Colonic mucosa (tissue), 4 donors: ENCODE measurements around the gene RAPGEF1. TPM values are rescaled to one million over a fixed set of nuclear protein-coding genes. Genes with fewer than 3 reads are reported as not detected.

ENCODE experiments used
- DNase-seq: peaks from one replicate; pipeline ENCODE4 v3.0.0-alpha.2; 2020
- H3K27ac ChIP-seq: fragments of 200-600 bp; one replicate; pipeline ENCODE4 v1.8.0; 2021
- H3K27me3 ChIP-seq: fragments of 200-600 bp; one replicate; pipeline ENCODE4 v1.8.0; 2021
- H3K36me3 ChIP-seq: fragments of 200-600 bp; one replicate; pipeline ENCODE4 v1.8.0; 2021
- H3K4me1 ChIP-seq: fragments of 200-600 bp; one replicate; pipeline ENCODE4 v1.8.0; 2021; ENCODE audit warnings: mild to moderate bottlenecking
- H3K4me3 ChIP-seq: fragments of 200-600 bp; one replicate; pipeline ENCODE4 v1.8.0; 2021
- H3K9ac ChIP-seq, 2 donors: one replicate each; pipeline ENCODE4 v1.7.0; 2013; ENCODE audit warnings: control low read depth in 2 of 2, low read depth in 2 of 2, low read length in 2 of 2
- H3K9me3 ChIP-seq: fragments of 200-600 bp; one replicate; pipeline ENCODE4 v1.8.0; 2021
- CTCF ChIP-seq: fragments of 200-600 bp; IDR thresholded peaks from one replicate; pipeline ENCODE4 v1.8.0; 2022; ENCODE audit warnings: antibody characterized with exemption, mild to moderate bottlenecking
- intact Hi-C: fragments of 100-400 bp; cut with DNase I; formaldehyde crosslinking; loops from one replicate; pipeline ENCODE4 v1.14.1; 2022
- total RNA-seq, 2 donors: library from RNA; stranded (reverse); fragmentation: NEBNext Ultra II Directional in 1 of 2; extraction: Animal tissue kit (Norgen Biotek cat#: 25700) in 1 of 2; gene quantifications; one replicate each; pipeline ENCODE4 v1.2.1, GENCODE V29; 2021
- donor health status: healthy.
- donor health status: DM: no; HTN: no; CAD: no.
- donor health status: DM: no; HTN: no; CAD: no.

RAPGEF1 gene
- total RNA-seq, 2 donors from 2014 or later: 47.2 to 58.6 TPM

- Histone ChIP-seq H3K27me3 (no peaks in the 10 kb centered on the region), H3K9ac (no peak overlapping the region), H3K4me1 (peaks cover 32% of the 10 kb centered on the region), H3K36me3 (no peaks in the 10 kb centered on the region), H3K27ac (peak overlapping the region; percentile 36), H3K9me3 (no peaks in the 10 kb centered on the region), H3K4me3 (no peak overlapping the region)
- DNase-seq: no peak
- intact Hi-C loops: loop anchor here (10.0 kb wide), 1 partner anchor 88 kb away; no protein-coding TSS in a partner anchor
- TF ChIP-seq CTCF: no peak
These were observed 7.1 kb downstream of the RAPGEF1 start for GRCh38 chr9:131732636-131733289.

GRCh38 chr9:131732061-131732526 lies 7.8 kb downstream of the RAPGEF1 start:
- H3K4me1 ChIP-seq: peaks cover 38% of the 10 kb centered on the region
- peak overlapping the region in 1 of 2 donors; percentile 68 for H3K9ac ChIP-seq
- no peak for TF ChIP-seq CTCF
- no peaks in the 10 kb centered on the region for H3K9me3 ChIP-seq
- intact Hi-C loops: loop anchor here (10.0 kb wide), 1 partner anchor 87 kb away; no protein-coding TSS in a partner anchor
- no peaks in the 10 kb centered on the region for H3K27me3 ChIP-seq
- H3K4me3 ChIP-seq: no peak overlapping the region
- peak overlapping the region; percentile 48 for H3K27ac ChIP-seq
- no peaks in the 10 kb centered on the region for H3K36me3 ChIP-seq
- no peak for DNase-seq

GRCh38 chr9:131731644-131732043 lies 8.2 kb downstream of the RAPGEF1 start:
- H3K27ac ChIP-seq: peak overlapping the region; percentile 48
- no peaks in the 10 kb centered on the region for H3K27me3 ChIP-seq
- H3K36me3 ChIP-seq: no peaks in the 10 kb centered on the region
- intact Hi-C loops: loop anchor here (10.0 kb wide), 1 partner anchor 87 kb away; no protein-coding TSS in a partner anchor
- no peak for TF ChIP-seq CTCF
- H3K4me3 ChIP-seq: no peak overlapping the region
- peak overlapping the region in 1 of 2 donors; percentile 68 for H3K9ac ChIP-seq
- DNase-seq: no peak
- H3K4me1 ChIP-seq: peaks cover 38% of the 10 kb centered on the region
- no peaks in the 10 kb centered on the region for H3K9me3 ChIP-seq

GRCh38 chr9:131731237-131731636 lies 8.6 kb downstream of the RAPGEF1 start:
- peak overlapping the region in 1 of 2 donors; percentile 68 for H3K9ac ChIP-seq
- no peaks in the 10 kb centered on the region for H3K36me3 ChIP-seq
- H3K9me3 ChIP-seq: no peaks in the 10 kb centered on the region
- intact Hi-C loops: loop anchor here (10.0 kb wide), 1 partner anchor 86 kb away; no protein-coding TSS in a partner anchor
- peak overlapping the region; percentile 48 for H3K27ac ChIP-seq
- TF ChIP-seq CTCF: no peak
- no peaks in the 10 kb centered on the region for H3K27me3 ChIP-seq
- no peak for DNase-seq
- H3K4me3 ChIP-seq: no peak overlapping the region
- H3K4me1 ChIP-seq: peaks cover 34% of the 10 kb centered on the region

- Histone ChIP-seq H3K4me1 (peaks cover 15% of the 10 kb centered on the region), H3K9me3 (no peaks in the 10 kb centered on the region), H3K4me3 (no peak overlapping the region), H3K36me3 (no peaks in the 10 kb centered on the region), H3K9ac (peak overlapping the region; percentile 42 to 50), H3K27ac (peak overlapping the region; percentile 69), H3K27me3 (no peaks in the 10 kb centered on the region)
- DNase-seq: no peak
- TF ChIP-seq CTCF: no peak
- intact Hi-C loops: no loop called here
These were observed 10.9 kb downstream of the RAPGEF1 start for GRCh38 chr9:131728961-131729360.
